ENCODE data around the gene CFD. TPM values are rescaled to one million over a fixed set of nuclear protein-coding genes. Genes with fewer than 3 reads are reported as not detected.

The CFD gene
- total RNA-seq, 1 experiment from 2014 or later: 1.9 TPM

DNA sequence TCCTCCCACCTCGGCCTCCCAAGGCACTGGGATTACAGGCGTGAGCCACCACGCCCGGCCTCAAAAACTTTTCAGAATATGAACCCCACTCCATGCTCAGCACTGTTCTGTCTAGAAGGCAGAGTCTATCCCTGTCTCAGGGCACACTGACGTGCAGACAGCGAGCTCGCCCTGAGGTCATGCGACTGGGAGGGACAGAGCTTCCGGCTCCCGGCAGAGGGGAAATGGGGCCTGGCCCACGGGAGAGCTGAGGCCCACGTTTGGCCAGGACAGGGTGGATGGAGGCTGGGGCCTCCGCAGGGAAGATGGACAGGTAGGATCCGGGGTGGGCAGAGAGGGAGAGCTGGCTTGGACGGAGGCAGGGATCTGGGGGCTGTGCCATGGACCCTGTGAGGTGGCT lies 34.6 kb upstream of the CFD start:
- no peaks in the 10 kb centered on the region; the same call in 1 of the 2 replicates for H3K4me1 ChIP-seq (ENCODE audit: insufficient read depth, low read length)
- no peak overlapping the region for H2BK15ac ChIP-seq (ENCODE audit: low read depth, low read length)
- H3K4ac ChIP-seq (ENCODE audit: low read depth, low read length): no peak overlapping the region
- H3K27me3 ChIP-seq (ENCODE audit: insufficient read depth, low read length): no peaks in the 10 kb centered on the region
- H3K79me1 ChIP-seq (ENCODE audit: insufficient read depth, low read depth, low read length, poor library complexity, severe bottlenecking): no peaks in the 10 kb centered on the region
- no peak for DNase-seq
- no peak overlapping the region for H2AFZ ChIP-seq (ENCODE audit: low read length)
- H2BK12ac ChIP-seq (ENCODE audit: insufficient read length, low read depth, low read length): no peak overlapping the region
- no peak overlapping the region for H3K56ac ChIP-seq (ENCODE audit: insufficient read length, low read depth, low read length)
- no peaks in the 10 kb centered on the region for H3K79me2 ChIP-seq (ENCODE audit: insufficient read depth, low read length)
- H4K8ac ChIP-seq (replicated peaks; ENCODE audit: insufficient read length, low read depth, low read length): no peak overlapping the region
- H2BK120ac ChIP-seq (ENCODE audit: low read depth, low read length, poor library complexity, severe bottlenecking): no peak overlapping the region
- H3K4me2 ChIP-seq (ENCODE audit: insufficient read depth, insufficient read length, low read length): no peak overlapping the region
- no peaks in the 10 kb centered on the region for H3K9me3 ChIP-seq (ENCODE audit: control insufficient read depth, low read depth, low read length)
- H3K18ac ChIP-seq (ENCODE audit: insufficient read length, low read depth, low read length): no peak overlapping the region
- no peak overlapping the region for H4K91ac ChIP-seq (ENCODE audit: insufficient read length, low read depth, low read length)
- H3K9ac ChIP-seq (ENCODE audit: extremely low read depth, insufficient read length, low read length): no peak overlapping the region
- Mint-ChIP-seq H3K27ac (no peak overlapping the region), H3K36me3 (ENCODE audit: insufficient read depth in 1 of 3, low read depth in 3 of 3) (peaks cover 0 to 2% (median under 1%) of the 10 kb centered on the region in 3 experiments; a peak in 3 of 7 replicates), H3K4me3 (no peak overlapping the region), H3K27me3 (ENCODE audit: low read depth) (peaks cover 5% of the 10 kb centered on the region), H3K9me3 (no peaks in the 10 kb centered on the region), H3K4me1 (peaks cover 7 to 14% of the 10 kb centered on the region in 2 experiments)
- no peaks in the 10 kb centered on the region for H3K23me2 ChIP-seq (ENCODE audit: insufficient read length, low read depth, low read length, poor library complexity, severe bottlenecking)
- TF ChIP-seq, protein P1, sequence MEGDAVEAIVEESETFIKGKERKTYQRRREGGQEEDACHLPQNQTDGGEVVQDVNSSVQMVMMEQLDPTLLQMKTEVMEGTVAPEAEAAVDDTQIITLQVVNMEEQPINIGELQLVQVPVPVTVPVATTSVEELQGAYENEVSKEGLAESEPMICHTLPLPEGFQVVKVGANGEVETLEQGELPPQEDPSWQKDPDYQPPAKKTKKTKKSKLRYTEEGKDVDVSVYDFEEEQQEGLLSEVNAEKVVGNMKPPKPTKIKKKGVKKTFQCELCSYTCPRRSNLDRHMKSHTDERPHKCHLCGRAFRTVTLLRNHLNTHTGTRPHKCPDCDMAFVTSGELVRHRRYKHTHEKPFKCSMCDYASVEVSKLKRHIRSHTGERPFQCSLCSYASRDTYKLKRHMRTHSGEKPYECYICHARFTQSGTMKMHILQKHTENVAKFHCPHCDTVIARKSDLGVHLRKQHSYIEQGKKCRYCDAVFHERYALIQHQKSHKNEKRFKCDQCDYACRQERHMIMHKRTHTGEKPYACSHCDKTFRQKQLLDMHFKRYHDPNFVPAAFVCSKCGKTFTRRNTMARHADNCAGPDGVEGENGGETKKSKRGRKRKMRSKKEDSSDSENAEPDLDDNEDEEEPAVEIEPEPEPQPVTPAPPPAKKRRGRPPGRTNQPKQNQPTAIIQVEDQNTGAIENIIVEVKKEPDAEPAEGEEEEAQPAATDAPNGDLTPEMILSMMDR (conservative IDR thresholded peaks at IDR 0.05): no peak
- H2AK5ac ChIP-seq (ENCODE audit: insufficient read length, low read length): no peak overlapping the region
- H2BK20ac ChIP-seq (ENCODE audit: low read depth, low read length, poor library complexity, severe bottlenecking): no peak overlapping the region
- H3K27ac ChIP-seq (ENCODE audit: insufficient read length, low read depth, low read length): no peak overlapping the region
- no peak overlapping the region for H3K14ac ChIP-seq (ENCODE audit: insufficient read depth, low read length)
- no peak overlapping the region for H2BK5ac ChIP-seq (ENCODE audit: insufficient read length, low read length)
- H4K5ac ChIP-seq (ENCODE audit: insufficient read length, low read depth, low read length): no peak overlapping the region
- H3T11ph ChIP-seq (ENCODE audit: low read length): no peak overlapping the region
- H4K20me1 ChIP-seq (ENCODE audit: control insufficient read depth, insufficient read depth, insufficient read length): no peaks in the 10 kb centered on the region
- H3K23ac ChIP-seq (ENCODE audit: insufficient read length, low read depth, low read length): no peak overlapping the region
- WGBS (ENCODE audit: extremely low coverage, insufficient read length, low lambda C conversion rate): no CpG with 5 or more reads among the region's 15 CpGs

All from H9 (cell line).